Femur (tissue), 1 donor: Measurements from ENCODE around the gene CLDN9.

Experiments used
- DNase-seq: peaks from one replicate; pipeline ENCODE4 v3.0.0-alpha.2; 2017

CLDN9 gene

GRCh38 chr16:3020604-3021448 is 8.1 kb downstream of the CLDN9 start:
- peak; percentile 83 for DNase-seq

GRCh38 chr16:3021449-3022207 is 8.9 kb downstream of the CLDN9 start:
- peak; percentile 88 for DNase-seq

GRCh38 chr16:3022208-3022683 is 9.5 kb downstream of the CLDN9 start:
- peak; percentile 94 for DNase-seq

- DNase-seq = no peak
These were observed 10.1 kb downstream of the CLDN9 start for GRCh38 chr16:3022684-3023414.

GRCh38 chr16:3023415-3023668 is 10.6 kb downstream of the CLDN9 start:
- DNase-seq = peak; percentile 79

GRCh38 chr16:3023669-3024478 is 11.2 kb downstream of the CLDN9 start, which contains the start of the genes HCFC1R1 and THOC6:
HCFC1R1 (minus strand) TSS chr16:3023942; CDS start chr16:3023941, 1 bp downstream.
THOC6 (plus strand) TSS chr16:3024035; CDS start chr16:3024327, 292 bp downstream.
- DNase-seq = peak; percentile 97

- DNase-seq = no peak
These were observed 12.6 kb downstream of the CLDN9 start for GRCh38 chr16:3025032-3026002.

GRCh38 chr16:3026003-3026378 is 13.3 kb downstream of the CLDN9 start:
- no peak for DNase-seq

GRCh38 chr16:3026609-3027488 is 14.1 kb downstream of the CLDN9 start:
- DNase-seq = no peak

GRCh38 chr16:3027489-3027795 is 14.7 kb downstream of the CLDN9 start:
- DNase-seq = no peak

- peak; percentile 86 for DNase-seq
These were observed 15.4 kb downstream of the CLDN9 start for GRCh38 chr16:3027983-3028715.

- DNase-seq = no peak
These were observed 16.1 kb downstream of the CLDN9 start for GRCh38 chr16:3028716-3029319.

GRCh38 chr16:3029491-3030221 is 16.9 kb downstream of the CLDN9 start:
- no peak for DNase-seq

- DNase-seq = no peak
These were observed 17.8 kb downstream of the CLDN9 start for GRCh38 chr16:3030222-3031212.

GRCh38 chr16:3032624-3033023 is 19.9 kb downstream of the CLDN9 start:
- DNase-seq = no peak

- no peak for DNase-seq
These were observed 22.7 kb downstream of the CLDN9 start for GRCh38 chr16:3035289-3035971.
